KBM-7 (cell line): Measurements from ENCODE around the gene CSNK2A3.
"Not testable (repeated sequence)": the region's sequence is repeated elsewhere in the genome, so short reads cannot be mapped to it uniquely, and the experiment has no call there.

Experiments
- DNase-seq: peaks from one replicate; pipeline ENCODE4 v3.0.0-alpha.2; 2015
- in situ Hi-C: fragments of 300-500 bp; cut with MboI; formaldehyde crosslinking; loops from 2 replicates; pipeline ENCODE4 v1.14.3; 2020; ENCODE audit warnings: low sequenced_read_pairs, low pct_unique_long_range_greater_than_20kb, mixed read lengths

The CSNK2A3 gene

DNA sequence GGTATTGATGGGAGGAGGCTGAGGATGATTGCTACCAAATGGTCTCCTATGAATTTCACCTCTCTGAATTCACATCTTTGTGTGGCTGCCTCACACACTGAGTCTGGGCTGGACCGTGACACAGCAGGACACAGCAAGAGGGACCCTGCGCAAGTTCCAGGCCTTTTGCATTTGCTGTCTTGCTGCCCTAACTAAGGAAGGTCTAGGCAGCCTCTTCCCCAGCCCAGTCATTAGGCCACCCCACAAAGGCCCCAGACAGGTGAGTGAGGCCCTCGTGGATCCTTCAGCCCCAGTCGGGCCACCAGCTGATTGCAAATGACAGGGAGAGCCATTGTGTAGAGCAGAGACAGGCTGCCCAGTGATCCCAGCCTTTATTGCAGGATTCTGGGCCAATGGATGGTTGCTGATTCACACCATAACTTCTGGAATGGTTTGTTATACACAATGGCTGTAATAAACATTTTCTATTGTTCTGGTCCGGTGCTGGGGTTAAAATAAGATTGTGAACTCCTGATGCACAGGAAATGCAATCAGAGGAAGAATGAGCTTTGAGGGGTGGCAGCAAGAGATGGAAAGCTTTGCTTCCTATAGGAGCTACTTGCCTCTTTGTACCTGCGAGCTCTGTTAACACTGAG lies 28.5 kb upstream of the CSNK2A3 start:
- no peak for DNase-seq
- in situ Hi-C loops = no loop called here

DNA sequence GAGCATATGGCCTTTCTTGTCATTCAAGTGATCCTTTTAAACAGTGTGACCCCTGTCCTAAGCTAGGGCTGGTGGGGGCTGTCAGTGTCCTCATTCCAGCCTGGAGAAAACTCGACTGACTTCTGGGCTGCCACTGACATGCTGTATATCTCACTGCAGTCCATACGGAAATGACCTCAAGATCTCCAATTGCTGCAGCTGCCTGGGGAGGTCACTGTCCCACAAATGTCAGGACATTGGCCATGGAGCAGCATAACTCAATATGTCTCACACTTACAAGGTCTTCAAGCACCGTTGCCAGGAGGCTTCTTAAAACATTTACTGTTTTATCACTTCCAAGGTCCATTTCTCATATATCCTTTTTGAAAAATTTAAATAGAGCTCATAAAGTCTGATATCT lies 27.8 kb upstream of the CSNK2A3 start:
- in situ Hi-C loops = no loop called here
- no peak for DNase-seq

DNA sequence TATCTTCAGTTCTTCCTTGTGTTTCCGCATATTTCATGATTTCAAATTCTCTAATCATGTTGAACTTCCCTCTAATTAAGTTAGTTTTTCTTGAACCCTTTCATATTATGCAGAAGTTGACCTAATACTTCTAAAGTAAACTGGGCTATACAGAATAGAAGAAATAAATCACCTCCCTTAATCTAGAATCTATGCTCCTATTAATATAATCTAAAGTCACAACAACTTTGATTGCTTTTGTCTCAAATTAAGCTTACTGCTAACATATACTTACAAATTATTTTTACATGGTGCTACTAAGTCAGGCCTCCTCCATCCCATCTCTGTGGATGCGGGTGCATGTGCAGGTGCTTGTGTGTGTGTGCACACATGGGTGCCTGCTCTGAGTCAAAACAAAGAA lies 27.3 kb upstream of the CSNK2A3 start:
- in situ Hi-C loops = no loop called here

DNA sequence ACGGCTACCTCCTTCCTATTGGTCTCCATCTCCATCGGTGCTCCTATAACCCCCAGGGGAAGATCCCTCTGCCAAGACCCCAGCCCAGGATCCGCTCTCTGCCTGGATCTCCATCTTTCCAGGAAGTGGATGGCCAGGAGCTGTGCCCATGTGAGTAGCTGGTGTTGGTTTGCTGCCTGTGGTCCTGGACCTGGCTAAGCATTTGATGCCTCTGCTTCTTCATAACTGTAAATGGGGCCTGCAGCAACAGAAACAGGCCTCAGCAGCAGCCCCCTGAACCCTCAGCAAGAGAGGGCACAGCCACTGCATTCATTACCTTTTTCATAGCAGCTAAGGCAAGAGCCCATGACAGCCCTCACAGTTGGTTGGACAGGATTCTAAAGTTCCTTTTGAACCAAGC lies 26.6 kb upstream of the CSNK2A3 start:
- in situ Hi-C loops = no loop called here
- no peak for DNase-seq

More for the DNA sequence above, 27.3 kb upstream of the CSNK2A3 start:
- no peak for DNase-seq

DNA sequence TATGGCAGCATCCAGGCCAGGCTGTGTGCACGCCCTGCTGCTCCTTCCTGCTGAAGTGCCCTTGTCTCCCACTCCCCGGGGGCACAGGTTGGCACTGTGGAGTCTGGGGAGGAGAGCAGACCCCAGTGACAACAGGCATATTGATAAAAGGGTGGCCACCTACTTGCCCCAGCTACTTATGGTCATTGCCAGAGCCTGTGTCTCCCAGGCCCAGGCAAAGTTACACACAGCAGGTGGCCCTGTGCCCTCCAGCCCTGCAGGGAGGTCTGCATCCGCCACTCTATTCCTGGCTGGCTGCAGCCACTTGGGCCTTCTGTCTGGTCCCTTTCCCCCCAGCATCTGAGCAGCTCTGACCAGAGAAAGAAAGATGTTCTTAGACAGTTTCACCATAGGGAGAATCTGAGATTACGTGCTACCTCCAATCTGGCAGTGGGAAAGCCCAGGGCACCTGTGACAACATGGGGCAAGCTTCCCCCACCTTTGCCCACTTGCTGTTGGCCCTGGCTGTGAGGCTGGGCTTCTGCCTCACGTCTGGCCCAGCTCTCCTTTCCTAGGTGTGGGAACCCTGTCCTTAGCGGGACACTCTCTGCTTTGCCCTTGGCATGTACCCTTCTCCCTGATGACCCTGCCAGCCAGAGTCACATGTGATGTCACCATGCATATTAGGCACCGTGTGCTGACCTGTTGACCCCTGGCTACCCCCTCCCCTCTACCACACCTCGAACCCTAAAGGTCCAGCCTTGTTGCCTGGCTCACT lies 25.3 kb upstream of the CSNK2A3 start:
- in situ Hi-C loops = no loop called here
- DNase-seq = no peak

DNA sequence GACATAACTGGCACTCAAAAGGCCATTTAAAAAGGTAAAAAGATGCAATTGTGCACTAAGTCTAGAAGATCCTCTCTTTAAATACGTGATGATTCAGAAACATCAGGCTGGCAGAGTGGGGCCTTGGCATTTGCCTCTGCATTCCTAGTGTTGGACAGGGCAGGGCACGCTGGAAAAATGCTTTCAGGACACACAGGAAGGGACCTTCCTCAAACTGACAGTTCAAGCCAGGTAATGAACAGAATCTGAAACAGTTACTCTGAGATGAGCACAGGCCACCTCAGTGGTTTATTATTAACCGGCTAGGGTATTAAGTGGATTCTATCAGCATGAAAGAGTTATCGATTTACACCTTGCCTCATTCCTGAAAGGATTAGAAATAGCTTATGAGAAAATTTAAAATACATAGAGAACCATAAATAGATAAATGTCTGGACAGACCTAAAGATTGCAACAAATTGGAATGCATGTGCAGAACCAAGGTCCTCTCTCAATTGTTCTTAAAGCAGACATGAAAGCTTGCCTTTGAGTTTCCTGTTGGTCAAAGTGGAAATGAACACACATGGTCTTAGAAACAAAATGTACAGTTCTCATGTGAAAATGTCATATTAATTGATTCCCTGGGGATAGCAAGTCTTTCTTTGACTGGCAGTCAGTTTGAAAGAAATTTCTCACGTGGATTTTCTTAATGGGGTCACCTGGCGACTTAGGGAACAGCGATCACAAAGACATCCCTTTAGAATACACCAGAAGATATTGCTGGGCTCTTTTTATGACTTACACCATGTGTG lies 21.5 kb upstream of the CSNK2A3 start:
- in situ Hi-C loops = no loop called here
- no peak for DNase-seq

DNA sequence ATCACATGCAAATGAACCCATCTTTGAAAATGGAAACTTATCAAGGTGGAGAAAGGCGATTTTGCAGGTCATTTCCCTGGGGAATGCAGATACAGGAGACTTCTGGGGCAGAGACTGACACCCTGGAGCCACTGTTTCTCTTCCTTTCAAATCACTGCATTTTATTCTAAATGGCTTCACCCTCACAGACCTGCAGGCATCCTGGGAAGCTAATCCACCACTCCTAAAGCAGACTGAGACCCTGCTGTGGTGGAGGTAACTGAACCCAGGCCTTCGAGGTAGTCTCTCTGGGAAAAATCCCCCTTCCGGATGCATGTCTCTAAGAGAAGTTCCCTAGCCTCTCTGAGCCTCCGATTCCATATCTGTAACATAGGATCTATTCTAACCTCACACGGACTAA lies 20.9 kb upstream of the CSNK2A3 start:
- no peak for DNase-seq
- in situ Hi-C loops = no loop called here

DNA sequence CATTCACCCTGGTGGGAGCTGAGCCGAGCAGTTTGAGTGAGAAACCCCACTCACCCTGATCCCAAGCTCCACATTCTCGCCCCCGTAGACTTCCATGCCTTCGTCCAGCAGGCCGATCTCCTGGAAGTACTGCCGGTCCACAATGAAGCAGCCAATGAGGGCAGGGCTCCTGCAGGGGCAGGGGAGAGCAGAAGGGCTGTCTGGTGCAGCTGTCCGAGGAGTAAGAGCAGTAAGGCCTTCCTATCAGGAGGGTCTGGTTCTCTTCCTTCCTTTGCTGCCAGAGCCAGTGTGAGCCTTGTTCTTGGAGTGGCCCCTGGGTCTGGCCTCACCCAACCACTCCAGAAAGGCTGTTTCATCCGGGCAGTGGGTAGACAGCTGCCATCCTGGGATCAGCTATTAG lies 19.4 kb upstream of the CSNK2A3 start:
- in situ Hi-C loops = no loop called here
- DNase-seq = no peak

DNA sequence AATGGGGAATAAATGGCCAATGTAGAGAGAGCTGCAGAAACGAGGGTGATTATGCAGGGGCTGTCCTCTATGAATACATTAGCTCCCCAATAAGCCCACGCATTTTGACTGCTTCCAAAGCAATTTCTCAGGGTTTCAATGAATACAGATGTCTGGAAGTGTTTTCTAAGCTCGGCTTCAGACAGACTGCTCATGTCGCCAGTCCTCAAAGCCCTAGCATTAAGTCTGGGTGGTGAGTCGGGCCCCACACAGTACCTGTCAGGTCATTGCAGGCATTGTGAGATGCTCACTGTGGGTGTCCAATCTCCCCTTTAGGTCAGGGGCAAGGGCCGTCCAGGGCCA lies 17.9 kb upstream of the CSNK2A3 start:
- in situ Hi-C loops = no loop called here
- DNase-seq = no peak

DNA sequence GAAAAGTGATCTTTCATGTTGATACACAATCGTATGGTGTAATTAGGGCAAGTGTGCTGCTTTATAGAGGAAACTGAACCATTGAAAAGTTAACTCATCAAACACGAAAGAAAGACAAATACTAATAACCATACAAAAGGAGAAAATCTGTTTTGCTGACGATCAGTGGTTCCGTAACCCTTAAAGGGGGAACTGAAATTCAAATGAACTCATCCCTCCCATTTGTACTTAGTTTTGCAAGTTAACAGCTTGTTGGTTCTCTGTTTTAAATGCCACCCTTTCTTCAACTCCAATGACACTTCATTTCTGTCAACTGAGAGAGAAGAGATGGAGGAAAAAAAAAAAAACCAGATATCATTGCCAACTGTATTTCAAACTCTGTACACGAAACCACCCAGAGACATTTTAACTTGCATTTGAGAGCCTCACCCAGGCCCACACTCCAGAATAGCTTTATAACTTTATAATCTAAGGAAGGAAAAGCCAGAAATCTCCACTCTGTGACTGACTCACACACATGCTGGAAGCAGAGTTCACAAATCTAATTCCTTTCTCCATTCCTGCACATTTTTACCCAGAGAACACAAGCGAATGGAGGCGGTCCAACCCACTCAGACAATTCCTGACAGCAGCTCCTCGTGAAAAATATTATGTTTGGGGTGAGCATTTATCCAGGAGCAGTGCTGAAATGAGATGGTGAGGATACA lies 17.4 kb upstream of the CSNK2A3 start:
- DNase-seq = no peak
- in situ Hi-C loops = no loop called here

DNA sequence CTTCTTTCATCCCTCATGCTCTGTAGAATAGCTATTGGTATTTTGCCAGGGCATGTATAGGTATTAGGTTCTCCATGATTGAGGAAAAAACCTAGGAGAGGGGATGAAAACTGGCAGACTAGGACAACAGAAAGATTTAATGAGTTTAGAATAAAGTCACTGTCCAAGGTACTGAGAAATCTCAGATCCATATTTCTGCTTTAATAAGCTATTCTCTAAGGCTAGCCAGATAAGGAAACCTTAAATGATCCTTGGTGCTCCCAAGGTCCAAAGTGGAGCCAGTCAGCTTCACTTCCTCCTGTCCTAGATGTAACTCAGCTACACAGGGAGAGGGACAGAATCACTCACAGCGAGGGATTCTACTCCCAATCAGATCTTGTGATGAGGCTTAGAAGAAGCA lies 13.7 kb upstream of the CSNK2A3 start:
- DNase-seq = no peak
- in situ Hi-C loops = no loop called here

DNA sequence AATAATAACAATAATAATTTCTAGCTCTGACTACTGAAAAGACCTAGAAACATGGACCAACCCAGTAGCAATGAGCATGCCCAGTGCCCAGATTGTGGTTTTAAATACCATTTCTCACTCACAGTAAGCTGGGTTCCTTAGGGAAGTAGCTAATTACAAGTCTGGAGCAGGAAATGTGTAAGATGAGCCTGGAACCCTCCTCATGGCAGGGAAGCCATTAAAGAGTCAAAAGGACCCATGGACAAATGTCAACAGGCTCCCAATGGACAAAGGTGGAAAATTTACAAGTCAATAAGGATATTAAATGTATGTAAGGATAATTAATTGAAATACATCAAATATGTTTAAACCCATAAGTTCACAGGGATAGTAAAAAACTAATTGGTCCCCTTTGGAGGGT lies 10.6 kb upstream of the CSNK2A3 start:
- DNase-seq = no peak

DNA sequence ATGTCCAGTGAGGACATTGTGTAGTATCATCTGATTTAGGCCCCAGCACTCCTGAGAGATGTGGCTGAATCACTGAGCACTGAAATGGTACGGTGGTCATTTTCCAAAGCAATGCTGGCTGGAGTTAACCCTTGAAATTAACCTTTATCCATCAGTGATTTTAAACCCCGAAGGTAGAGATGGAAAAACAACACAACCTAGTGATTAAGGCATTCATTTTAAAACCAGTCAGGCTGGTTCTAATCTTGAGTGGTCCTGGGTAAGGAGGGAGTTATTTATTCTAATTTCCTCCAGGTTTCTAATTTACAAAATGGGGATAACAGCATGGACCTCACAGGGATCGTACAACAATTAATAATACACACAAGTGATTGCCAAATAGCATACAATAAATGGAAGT lies 6.6 kb upstream of the CSNK2A3 start:
- DNase-seq = no peak
- in situ Hi-C loops = no loop called here

More for the DNA sequence above, 10.6 kb upstream of the CSNK2A3 start:
- in situ Hi-C loops = no loop called here

DNA sequence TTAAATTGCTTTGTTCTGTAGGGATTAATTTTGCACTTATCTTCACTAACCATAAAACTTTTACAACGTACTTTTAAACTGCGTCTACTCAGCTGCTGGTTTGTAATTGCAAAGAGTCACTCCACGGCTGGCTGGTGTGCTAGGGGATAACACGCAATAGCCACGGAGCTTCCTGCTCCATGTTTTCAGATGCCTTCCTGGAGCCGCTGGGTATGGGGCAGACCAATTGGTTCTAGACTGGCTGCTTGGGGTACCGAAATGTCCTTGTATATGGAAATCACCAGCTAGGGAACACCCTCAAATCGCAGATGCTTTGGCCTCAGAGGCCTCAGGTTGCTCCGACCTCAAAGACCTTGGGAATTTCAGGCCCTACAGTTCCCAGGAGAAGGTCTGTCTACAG lies 3.8 kb upstream of the CSNK2A3 start:
- in situ Hi-C loops = no loop called here
- no peak for DNase-seq

DNA sequence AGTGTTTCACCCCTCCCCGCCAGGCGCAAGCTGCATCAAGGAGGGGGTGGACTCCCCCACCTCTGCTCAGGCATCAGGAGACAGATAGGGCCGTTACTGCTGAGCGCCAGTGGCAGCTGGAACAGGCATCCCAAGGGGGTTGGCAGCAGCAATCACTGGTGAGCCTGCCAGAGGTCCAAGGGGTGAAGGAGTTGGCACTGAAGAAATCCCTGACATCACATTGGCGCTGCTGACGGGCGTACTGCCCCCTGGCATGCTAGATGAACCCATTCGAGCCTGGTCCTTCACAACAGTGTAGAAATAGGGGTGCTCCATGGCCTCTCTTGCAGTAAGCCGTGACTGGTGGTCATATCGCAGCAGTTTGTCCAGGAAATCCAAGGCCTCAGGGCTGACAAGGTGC lies 1.2 kb downstream of the CSNK2A3 start:
- in situ Hi-C loops, DNase-seq: not testable (repeated sequence)

DNA sequence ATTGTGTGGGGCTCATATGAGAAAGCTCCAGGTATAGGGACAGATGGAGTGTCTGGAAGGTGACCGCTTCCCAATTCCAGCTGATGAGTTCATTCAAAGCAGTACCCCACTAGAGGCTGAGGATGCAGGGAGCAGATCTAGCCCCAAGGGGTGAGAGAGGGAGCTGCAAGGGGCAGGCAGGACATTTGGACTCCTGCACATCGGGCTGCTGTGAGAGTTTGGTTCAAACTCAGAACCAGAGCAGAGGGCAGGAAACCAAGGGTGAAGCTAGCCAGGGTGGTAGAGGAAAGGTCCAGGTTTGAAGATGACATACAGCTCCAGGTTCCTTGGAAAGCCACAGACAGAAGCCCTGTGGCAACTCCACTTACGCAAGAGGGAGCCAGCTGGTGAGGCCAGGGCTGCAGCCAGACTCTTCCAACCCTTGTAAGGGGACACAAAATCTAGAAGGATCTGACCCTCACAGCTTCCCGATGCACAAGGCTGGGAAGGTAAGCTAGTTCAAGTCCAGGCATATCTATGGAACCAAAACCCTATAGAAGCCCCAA lies 1.9 kb downstream of the CSNK2A3 start:
- DNase-seq = no peak
- in situ Hi-C loops = no loop called here

DNA sequence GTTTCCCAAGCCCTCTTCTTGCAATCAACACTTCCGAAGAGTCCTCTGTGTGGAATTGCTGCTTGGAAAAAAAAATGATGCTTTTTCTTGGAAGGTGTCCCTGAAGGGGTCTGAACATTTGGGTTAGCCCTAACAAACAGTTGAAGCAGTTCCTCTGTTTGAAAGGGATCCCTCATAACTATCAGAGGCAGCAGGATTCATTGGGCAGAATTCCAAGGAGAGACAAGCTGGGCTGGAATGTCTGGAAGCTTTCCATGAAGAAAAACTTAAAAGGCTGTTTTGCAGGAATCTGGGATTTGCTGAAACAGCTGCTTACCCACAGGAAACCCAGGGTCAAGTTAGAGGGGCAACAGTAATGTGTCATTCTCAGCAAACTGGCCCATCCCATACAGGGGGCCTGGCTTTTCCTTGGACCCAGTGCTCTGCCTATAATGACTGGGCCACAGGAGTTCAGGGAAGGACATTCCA lies 3.1 kb downstream of the CSNK2A3 start:
- DNase-seq = no peak
- in situ Hi-C loops = no loop called here

DNA sequence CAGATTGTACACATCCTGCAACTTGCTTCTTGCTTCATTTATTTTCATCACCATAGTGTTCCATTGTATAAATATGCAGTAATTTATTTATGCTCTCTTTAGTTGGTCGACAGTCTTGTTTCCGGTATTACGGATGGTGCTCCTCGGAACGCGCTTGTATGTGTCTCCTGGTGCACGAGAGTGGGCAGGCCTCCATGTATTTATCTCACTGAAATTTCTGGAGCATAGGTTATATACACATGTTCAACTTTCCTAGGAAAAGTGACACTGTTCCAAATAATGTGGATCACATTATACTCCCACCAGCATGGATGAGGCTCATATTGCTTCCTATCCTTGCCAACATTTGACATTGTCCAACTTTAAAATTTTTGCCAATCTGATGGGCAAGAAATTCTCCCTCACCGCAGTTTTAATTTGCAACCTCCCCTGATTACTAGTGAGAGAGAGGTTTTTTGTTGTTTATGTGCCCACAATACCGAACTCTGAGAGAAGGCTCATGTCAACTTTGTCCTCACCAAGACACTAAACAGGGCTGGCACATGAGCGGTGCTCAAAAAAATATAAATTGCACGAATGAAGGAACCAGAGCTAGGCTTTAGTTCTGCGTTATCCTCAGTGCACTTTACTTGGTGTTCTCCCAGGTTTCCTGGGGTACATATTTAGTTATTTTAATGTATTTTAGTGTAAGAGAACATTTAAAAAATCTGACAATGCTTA lies 3.8 kb downstream of the CSNK2A3 start:
- in situ Hi-C loops = no loop called here
- no peak for DNase-seq

DNA sequence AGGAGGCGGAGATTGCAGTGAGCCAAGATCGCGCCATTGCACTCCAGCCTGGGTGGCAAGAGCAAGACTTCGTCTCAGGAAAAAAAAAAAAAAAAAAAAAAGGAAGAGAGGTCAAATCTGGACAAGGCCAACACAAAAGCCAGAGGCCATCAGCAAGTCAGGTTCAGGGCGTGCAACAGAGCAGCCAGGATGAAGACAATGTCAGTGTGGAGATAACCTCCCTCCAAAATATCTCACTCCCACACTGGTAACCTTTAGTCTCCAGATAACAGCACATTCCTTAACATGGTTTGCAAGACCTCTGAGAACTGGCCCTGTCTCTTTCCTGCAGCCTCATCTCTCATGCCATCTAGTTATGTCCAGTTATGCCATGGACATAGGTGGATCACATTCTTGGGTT lies 4.7 kb downstream of the CSNK2A3 start:
- no peak for DNase-seq
- in situ Hi-C loops = no loop called here
